ENCODE measurements around the gene FRMPD2. TPM values are rescaled to one million over a fixed set of nuclear protein-coding genes. Genes with fewer than 3 reads are reported as not detected.

FRMPD2 gene
- total and polyA plus RNA-seq, 7 donors, result 0.04 TPM; not detected in 6

DNA sequence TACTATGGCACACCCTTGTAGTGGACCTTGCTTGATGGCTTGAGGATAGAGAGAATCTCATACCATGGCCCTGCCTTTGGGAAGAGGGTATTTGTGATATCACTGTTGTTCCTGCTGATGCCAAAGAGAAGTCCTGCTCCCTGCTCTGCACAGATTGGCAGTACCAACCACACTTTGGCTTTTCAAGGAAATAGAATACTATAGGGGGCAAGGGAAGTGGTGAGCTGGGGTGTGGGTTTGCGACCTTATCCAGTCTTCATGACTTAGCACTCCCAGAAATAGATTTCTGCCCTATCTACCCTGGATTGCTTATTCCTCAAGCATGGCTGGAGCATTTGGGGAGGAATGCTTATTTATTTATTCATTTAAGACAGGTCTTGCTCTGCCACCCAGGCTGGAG is 25.2 kb upstream of the FRMPD2 start:
- no peaks in the 10 kb centered on the region for H3K36me3 ChIP-seq (ENCODE audit: insufficient read depth in 1 of 2, low read depth in 1 of 2)
- H3K4me1 ChIP-seq, result no peaks in the 10 kb centered on the region
- H3K27me3 ChIP-seq (ENCODE audit: insufficient read depth in 3 of 3, low read length in 2 of 3), result no peaks in the 10 kb centered on the region
- WGBS, 3 donors, result 67 to 88% methylated on average over 1 of the region's 1 CpG; no CpG with 5 or more reads in 1 of the 3 donors
- H3K27ac ChIP-seq, result no peak overlapping the region
- ATAC-seq (no peak), DNase-seq (no peak)
- H3K9me3 ChIP-seq, result no peaks in the 10 kb centered on the region
- intact Hi-C loops (cut with DNase I), result no loop called here
- no peak overlapping the region for H3K4me3 ChIP-seq
- TF ChIP-seq CTCF (IDR thresholded peaks at IDR 0.05), result no peak

DNA sequence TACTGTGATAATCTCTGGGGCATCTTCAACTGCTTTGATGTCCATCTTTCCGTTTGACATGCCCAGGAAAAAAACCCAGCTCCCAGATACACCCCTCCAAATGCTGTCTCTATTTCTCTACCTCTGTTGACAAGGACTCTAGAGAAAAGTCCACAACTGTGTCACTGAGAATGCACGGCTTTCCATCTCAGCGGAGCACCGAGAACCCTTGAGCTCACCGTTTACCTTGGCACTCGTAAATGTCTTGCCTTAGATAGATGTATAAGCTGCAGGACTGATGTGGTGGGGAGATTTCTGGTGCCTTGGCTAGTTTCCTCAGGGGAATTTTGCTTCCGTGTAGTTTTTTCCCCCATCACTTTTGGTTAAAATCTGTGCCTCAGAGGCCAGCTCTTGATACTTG is 24.6 kb upstream of the FRMPD2 start:
- ATAC-seq (no peak), DNase-seq (no peak)
- intact Hi-C loops (cut with DNase I), result no loop called here
- Histone ChIP-seq H3K27me3 (ENCODE audit: insufficient read depth in 3 of 3, low read length in 2 of 3) (no peaks in the 10 kb centered on the region), H3K36me3 (ENCODE audit: insufficient read depth in 1 of 2, low read depth in 1 of 2) (no peaks in the 10 kb centered on the region), H3K27ac (no peak overlapping the region), H3K9me3 (no peaks in the 10 kb centered on the region), H3K4me1 (no peaks in the 10 kb centered on the region), H3K4me3 (no peak overlapping the region)
- 80 to 86% (median 84%) methylated on average over 7 of the region's 7 CpGs for WGBS, 3 donors
- TF ChIP-seq CTCF (IDR thresholded peaks at IDR 0.05), result no peak

DNA sequence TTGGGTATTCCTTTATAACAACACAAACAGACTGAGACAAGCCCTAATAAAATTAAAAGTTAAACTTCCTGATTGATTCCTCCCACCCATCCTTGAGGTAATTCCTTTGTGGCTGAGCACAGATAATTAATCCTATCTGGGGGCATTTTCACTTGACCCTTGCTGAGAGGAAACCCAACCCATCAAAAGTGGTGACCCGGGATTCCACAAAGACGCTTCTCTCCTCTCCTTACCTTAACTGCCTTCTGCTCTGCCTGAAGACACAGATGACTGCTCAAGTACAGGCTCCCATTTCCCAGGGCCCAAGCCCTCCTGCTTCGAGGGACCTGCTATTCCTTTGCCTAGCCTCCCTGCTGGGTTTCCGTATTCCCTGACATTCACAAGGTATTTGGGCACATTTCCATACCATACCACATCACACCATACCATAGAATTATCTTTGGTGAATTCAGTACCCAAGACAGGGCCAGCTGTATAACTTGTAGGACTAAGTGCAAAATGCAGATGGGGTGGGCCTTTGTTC is 22.1 kb upstream of the FRMPD2 start:
- ATAC-seq (no peak), DNase-seq (no peak)
- intact Hi-C loops (cut with DNase I), result no loop called here
- Histone ChIP-seq H3K27me3 (ENCODE audit: insufficient read depth in 3 of 3, low read length in 2 of 3) (no peaks in the 10 kb centered on the region), H3K9me3 (no peaks in the 10 kb centered on the region), H3K36me3 (ENCODE audit: insufficient read depth in 1 of 2, low read depth in 1 of 2) (no peaks in the 10 kb centered on the region), H3K4me1 (no peaks in the 10 kb centered on the region), H3K4me3 (no peak overlapping the region), H3K27ac (no peak overlapping the region)
- no peak for TF ChIP-seq CTCF (IDR thresholded peaks at IDR 0.05)
- 75 to 79% (median 78%) methylated on average over 4 of the region's 4 CpGs for WGBS, 3 donors

GRCh38 chr10:48294431-48294830 is 19.9 kb upstream of the FRMPD2 start:
- no peak for TF ChIP-seq CTCF (IDR thresholded peaks at IDR 0.05)
- ATAC-seq, result no peak
- no peaks in the 10 kb centered on the region for H3K27me3 ChIP-seq (ENCODE audit: insufficient read depth in 3 of 3, low read length in 2 of 3)
- DNase-seq, result no peak
- WGBS, 3 donors, result 70 to 82% (median 80%) methylated on average over 2 of the region's 2 CpGs
- H3K4me3 ChIP-seq, result no peak overlapping the region
- no peaks in the 10 kb centered on the region for H3K4me1 ChIP-seq
- intact Hi-C loops (cut with DNase I), result no loop called here
- H3K9me3 ChIP-seq, result no peaks in the 10 kb centered on the region
- no peaks in the 10 kb centered on the region for H3K36me3 ChIP-seq (ENCODE audit: insufficient read depth in 1 of 2, low read depth in 1 of 2)
- H3K27ac ChIP-seq, result no peak overlapping the region

- ATAC-seq, result no peak
- Histone ChIP-seq H3K36me3 (ENCODE audit: insufficient read depth in 1 of 2, low read depth in 1 of 2) (no peaks in the 10 kb centered on the region), H3K27me3 (ENCODE audit: insufficient read depth in 3 of 3, low read length in 2 of 3) (no peaks in the 10 kb centered on the region), H3K4me3 (no peak overlapping the region), H3K27ac (no peak overlapping the region), H3K9me3 (no peaks in the 10 kb centered on the region), H3K4me1 (no peaks in the 10 kb centered on the region)
- no peak for TF ChIP-seq CTCF (IDR thresholded peaks at IDR 0.05)
- no peak for DNase-seq
- WGBS, 3 donors, result 90 to 96% (median 94%) methylated on average over 3 of the region's 3 CpGs
- intact Hi-C loops (cut with DNase I), result no loop called here
Observed at GRCh38 chr10:48292616-48293015, 18.1 kb upstream of the FRMPD2 start.
